ENCODE results near the gene ARRB1. TPM values are rescaled to one million over a fixed set of nuclear protein-coding genes. Genes with fewer than 3 reads are reported as not detected.

ARRB1 gene
- total RNA-seq, 4 donors from 2014 or later = 15.7 to 44.7 (median 27.7) TPM

GRCh38 chr11:75293903-75294302 lies 57.6 kb downstream of the ARRB1 start:
- WGBS, 2 donors = 84 to 89% methylated on average over 2 of the region's 2 CpGs
- TF ChIP-seq, protein P1, sequence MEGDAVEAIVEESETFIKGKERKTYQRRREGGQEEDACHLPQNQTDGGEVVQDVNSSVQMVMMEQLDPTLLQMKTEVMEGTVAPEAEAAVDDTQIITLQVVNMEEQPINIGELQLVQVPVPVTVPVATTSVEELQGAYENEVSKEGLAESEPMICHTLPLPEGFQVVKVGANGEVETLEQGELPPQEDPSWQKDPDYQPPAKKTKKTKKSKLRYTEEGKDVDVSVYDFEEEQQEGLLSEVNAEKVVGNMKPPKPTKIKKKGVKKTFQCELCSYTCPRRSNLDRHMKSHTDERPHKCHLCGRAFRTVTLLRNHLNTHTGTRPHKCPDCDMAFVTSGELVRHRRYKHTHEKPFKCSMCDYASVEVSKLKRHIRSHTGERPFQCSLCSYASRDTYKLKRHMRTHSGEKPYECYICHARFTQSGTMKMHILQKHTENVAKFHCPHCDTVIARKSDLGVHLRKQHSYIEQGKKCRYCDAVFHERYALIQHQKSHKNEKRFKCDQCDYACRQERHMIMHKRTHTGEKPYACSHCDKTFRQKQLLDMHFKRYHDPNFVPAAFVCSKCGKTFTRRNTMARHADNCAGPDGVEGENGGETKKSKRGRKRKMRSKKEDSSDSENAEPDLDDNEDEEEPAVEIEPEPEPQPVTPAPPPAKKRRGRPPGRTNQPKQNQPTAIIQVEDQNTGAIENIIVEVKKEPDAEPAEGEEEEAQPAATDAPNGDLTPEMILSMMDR (IDR thresholded peaks at IDR 0.05) = no peak
- no peak for TF ChIP-seq POLR2A (IDR thresholded peaks at IDR 0.05)
- H3K4me3 ChIP-seq (replicated peaks in 1 of 3) = no peak overlapping the region
- no peak for DNase-seq
- H3K27ac ChIP-seq = no peak overlapping the region
- no peaks in the 10 kb centered on the region for H3K9me3 ChIP-seq
- no peaks in the 10 kb centered on the region for H3K27me3 ChIP-seq
- H3K4me1 ChIP-seq = no peaks in the 10 kb centered on the region
- H3K36me3 ChIP-seq = no peaks in the 10 kb centered on the region
- intact Hi-C loops (cut with DNase I) = no loop called here

DNA sequence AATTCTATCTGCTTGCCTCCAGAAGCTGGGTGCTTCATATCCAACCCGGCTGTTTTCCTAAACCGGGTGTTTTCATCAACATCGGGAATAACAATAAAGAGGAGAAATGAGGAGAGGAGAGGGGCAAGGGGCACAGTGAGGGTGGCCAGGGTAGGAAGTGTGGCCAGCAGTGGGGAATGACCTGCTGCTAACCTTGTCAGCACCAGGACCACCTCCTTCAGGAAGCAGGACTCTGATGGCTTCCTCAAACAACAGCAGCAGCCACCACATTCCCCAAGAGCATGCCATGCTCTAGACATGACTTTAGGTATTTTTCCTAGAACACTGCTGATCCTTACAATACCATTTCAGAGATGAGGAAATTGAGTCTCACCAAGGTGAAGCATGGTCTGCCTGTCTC lies 58.5 kb downstream of the ARRB1 start:
- no peak overlapping the region for H3K27ac ChIP-seq
- no peaks in the 10 kb centered on the region for H3K9me3 ChIP-seq
- no peak overlapping the region for H3K4me3 ChIP-seq (replicated peaks in 1 of 3)
- H3K27me3 ChIP-seq = no peaks in the 10 kb centered on the region
- WGBS, 2 donors = 62 to 82% methylated on average over 3 of the region's 3 CpGs
- no peak for TF ChIP-seq POLR2A (IDR thresholded peaks at IDR 0.05)
- TF ChIP-seq, protein P1 (IDR thresholded peaks at IDR 0.05) = no peak
- intact Hi-C loops (cut with DNase I) = no loop called here
- H3K4me1 ChIP-seq = no peaks in the 10 kb centered on the region
- DNase-seq = no peak
- no peaks in the 10 kb centered on the region for H3K36me3 ChIP-seq

- Histone ChIP-seq H3K36me3 (no peaks in the 10 kb centered on the region), H3K27ac (no peak overlapping the region), H3K9me3 (no peaks in the 10 kb centered on the region), H3K4me1 (no peaks in the 10 kb centered on the region), H3K4me3 (replicated peaks in 1 of 3) (no peak overlapping the region), H3K27me3 (no peaks in the 10 kb centered on the region)
- intact Hi-C loops (cut with DNase I) = no loop called here
- DNase-seq = no peak
- TF ChIP-seq, protein P1 (IDR thresholded peaks at IDR 0.05) = no peak
- no peak for TF ChIP-seq POLR2A (IDR thresholded peaks at IDR 0.05)
- WGBS, 2 donors = 93 to 95% methylated on average over 3 to 6 of the region's 6 CpGs
Observed at GRCh38 chr11:75291741-75292140, 59.7 kb downstream of the ARRB1 start.

DNA sequence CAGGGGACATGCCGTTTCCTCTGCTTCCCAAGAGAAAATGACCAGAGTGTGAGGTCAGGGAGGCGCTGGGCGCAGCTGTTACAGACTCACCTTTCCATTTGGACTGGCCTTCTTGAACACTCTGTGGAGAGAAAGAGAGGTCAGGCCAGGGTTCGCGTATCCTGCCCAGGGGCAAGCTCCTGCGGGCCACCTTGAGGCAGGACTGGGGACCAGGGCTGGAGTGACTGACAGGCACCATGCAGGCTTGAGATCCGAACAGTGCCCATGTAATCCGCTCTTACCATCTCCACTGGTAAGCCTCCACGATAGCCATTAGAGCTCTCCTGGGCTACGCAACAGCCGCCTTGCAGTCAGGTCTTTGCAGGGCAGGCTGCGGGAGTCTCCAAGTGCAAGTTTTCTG lies 61.5 kb downstream of the ARRB1 start:
- intact Hi-C loops (cut with DNase I) = no loop called here
- Histone ChIP-seq H3K27me3 (no peaks in the 10 kb centered on the region), H3K27ac (no peak overlapping the region), H3K4me3 (replicated peaks in 1 of 3) (no peak overlapping the region), H3K36me3 (no peaks in the 10 kb centered on the region), H3K4me1 (no peaks in the 10 kb centered on the region), H3K9me3 (no peaks in the 10 kb centered on the region)
- WGBS, 2 donors = 88 to 90% methylated on average over 9 to 12 of the region's 12 CpGs
- TF ChIP-seq, protein P1 (IDR thresholded peaks at IDR 0.05) = no peak
- no peak for TF ChIP-seq POLR2A (IDR thresholded peaks at IDR 0.05)
- DNase-seq = no peak

DNA sequence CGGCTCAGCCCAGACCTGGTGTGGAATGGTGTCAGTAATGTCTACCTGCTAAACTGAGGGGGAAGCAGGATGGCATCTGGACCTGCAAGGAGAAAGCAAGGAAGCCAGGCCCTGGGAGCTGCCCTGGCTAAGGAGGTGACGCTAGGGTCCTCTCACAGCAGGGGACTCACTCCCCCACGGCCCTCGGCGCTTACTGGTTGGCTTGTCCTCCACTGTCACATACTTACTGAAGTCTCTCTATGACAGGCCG lies 62.0 kb downstream of the ARRB1 start:
- intact Hi-C loops (cut with DNase I) = no loop called here
- no peak overlapping the region for H3K27ac ChIP-seq
- no peak for TF ChIP-seq POLR2A (IDR thresholded peaks at IDR 0.05)
- TF ChIP-seq, protein P1 (IDR thresholded peaks at IDR 0.05) = no peak
- H3K4me3 ChIP-seq (replicated peaks in 1 of 3) = no peak overlapping the region
- no peaks in the 10 kb centered on the region for H3K27me3 ChIP-seq
- no peaks in the 10 kb centered on the region for H3K36me3 ChIP-seq
- no peaks in the 10 kb centered on the region for H3K4me1 ChIP-seq
- H3K9me3 ChIP-seq = no peaks in the 10 kb centered on the region
- no peak for DNase-seq
- 59 to 71% methylated on average over 5 to 6 of the region's 6 CpGs for WGBS, 2 donors

All from thyroid gland (tissue), 4 donors.